GM12872 (cell line): ENCODE results near the gene MED9.

Experiments
- CTCF ChIP-seq: IDR thresholded peaks from 3 replicates; pipeline ENCODE4 v1.5.1; 2011; ENCODE audit warnings: low read depth, mild to moderate bottlenecking, low read length, moderate library complexity; ENCODE audit not compliant: insufficient read depth

Gene MED9

GRCh38 chr17:17503566-17504130 lies 26.8 kb downstream of the MED9 start:
- TF ChIP-seq CTCF, result no peak

- TF ChIP-seq CTCF, result no peak
These were observed 27.7 kb downstream of the MED9 start for GRCh38 chr17:17504341-17505140.

GRCh38 chr17:17505151-17505550 lies 28.4 kb downstream of the MED9 start:
- TF ChIP-seq CTCF, result no peak

GRCh38 chr17:17505610-17506171 lies 28.9 kb downstream of the MED9 start:
- TF ChIP-seq CTCF, result no peak

GRCh38 chr17:17506181-17506741 lies 29.5 kb downstream of the MED9 start:
- TF ChIP-seq CTCF, result no peak

- TF ChIP-seq CTCF, result no peak
These were observed 30.2 kb downstream of the MED9 start for GRCh38 chr17:17506893-17507464.

GRCh38 chr17:17507465-17508011 lies 30.7 kb downstream of the MED9 start:
- no peak for TF ChIP-seq CTCF
